Activated gamma-delta T cell (primary cell): ENCODE measurements around the gene EDEM1.
"Not testable (repeated sequence)": the region's sequence is repeated elsewhere in the genome, so short reads cannot be mapped to it uniquely, and the experiment has no call there.

Experiments used
- DNase-seq: peaks from one replicate; lab custom pipeline; 2025; lab: John Stamatoyannopoulos, UW

Gene EDEM1

GRCh38 chr3:5232570-5232969 lies 45.1 kb downstream of the EDEM1 start:
- no peak for DNase-seq

- DNase-seq = no peak
Measured at GRCh38 chr3:5233026-5233425, 45.5 kb downstream of the EDEM1 start.

GRCh38 chr3:5235655-5236054 lies 48.1 kb downstream of the EDEM1 start:
- DNase-seq = no peak

GRCh38 chr3:5238545-5238944 lies 51.0 kb downstream of the EDEM1 start:
- DNase-seq = no peak

- DNase-seq = no peak
Measured at GRCh38 chr3:5239602-5240001, 52.1 kb downstream of the EDEM1 start.

- no peak for DNase-seq
Measured at GRCh38 chr3:5240740-5241139, 53.2 kb downstream of the EDEM1 start.

GRCh38 chr3:5242785-5243184 lies 55.3 kb downstream of the EDEM1 start:
- not testable (repeated sequence) for DNase-seq

- no peak for DNase-seq
Measured at GRCh38 chr3:5245927-5246326, 58.4 kb downstream of the EDEM1 start.

- DNase-seq = no peak
Measured at GRCh38 chr3:5248822-5249221, 61.3 kb downstream of the EDEM1 start.

GRCh38 chr3:5250467-5251195 lies 63.1 kb downstream of the EDEM1 start:
- DNase-seq = no peak

GRCh38 chr3:5251196-5251583 lies 63.7 kb downstream of the EDEM1 start:
- DNase-seq = no peak

GRCh38 chr3:5252131-5252530 lies 64.6 kb downstream of the EDEM1 start:
- no peak for DNase-seq

- DNase-seq = no peak
Measured at GRCh38 chr3:5254281-5255048, 67.0 kb downstream of the EDEM1 start.

- DNase-seq = no peak
Measured at GRCh38 chr3:5255404-5256344, 68.2 kb downstream of the EDEM1 start.

- DNase-seq = no peak
Measured at GRCh38 chr3:5258526-5258925, 71.0 kb downstream of the EDEM1 start.

GRCh38 chr3:5260992-5261501 lies 73.5 kb downstream of the EDEM1 start:
- DNase-seq = no peak

GRCh38 chr3:5262507-5262906 lies 75.0 kb downstream of the EDEM1 start:
- DNase-seq = no peak

- no peak for DNase-seq
Measured at GRCh38 chr3:5264093-5264600, 76.6 kb downstream of the EDEM1 start.

- DNase-seq = no peak
Measured at GRCh38 chr3:5264896-5265770, 77.6 kb downstream of the EDEM1 start.

- no peak for DNase-seq
Measured at GRCh38 chr3:5267252-5267651, 79.7 kb downstream of the EDEM1 start.

GRCh38 chr3:5267889-5268288 lies 80.4 kb downstream of the EDEM1 start:
- DNase-seq = no peak
